HG02678 (cell line): Measurements from ENCODE around the gene SIM2.

ENCODE experiments used
- ATAC-seq: cut with Tn5 transposase; IDR thresholded peaks from one replicate; pipeline ENCODE4 v1.9.1; 2021; ENCODE audit warnings: mild to moderate bottlenecking, moderate library complexity; ENCODE audit not compliant: unreplicated experiment

Gene SIM2

GRCh38 chr21:36762642-36763041 is 63.7 kb downstream of the SIM2 start:
- ATAC-seq: no peak

DNA sequence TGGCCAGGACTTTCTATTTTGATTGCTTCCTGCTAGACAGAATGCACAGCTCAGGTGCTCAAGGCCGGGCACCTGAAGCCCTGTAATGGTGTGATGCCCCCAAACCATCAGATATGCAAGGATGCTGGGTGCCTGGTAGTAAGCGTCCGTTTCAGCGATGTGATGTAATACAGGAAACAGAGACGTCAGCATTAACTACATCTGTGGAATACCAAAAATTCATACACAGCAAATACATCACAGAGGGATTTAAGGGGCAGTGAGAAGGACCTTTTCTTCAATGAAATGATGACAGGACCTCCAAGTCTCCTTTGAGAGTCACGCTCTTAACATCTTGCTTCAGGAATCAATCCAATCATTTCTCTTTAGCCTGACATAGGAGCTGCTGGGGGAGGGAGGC is 64.4 kb downstream of the SIM2 start:
- no peak for ATAC-seq

DNA sequence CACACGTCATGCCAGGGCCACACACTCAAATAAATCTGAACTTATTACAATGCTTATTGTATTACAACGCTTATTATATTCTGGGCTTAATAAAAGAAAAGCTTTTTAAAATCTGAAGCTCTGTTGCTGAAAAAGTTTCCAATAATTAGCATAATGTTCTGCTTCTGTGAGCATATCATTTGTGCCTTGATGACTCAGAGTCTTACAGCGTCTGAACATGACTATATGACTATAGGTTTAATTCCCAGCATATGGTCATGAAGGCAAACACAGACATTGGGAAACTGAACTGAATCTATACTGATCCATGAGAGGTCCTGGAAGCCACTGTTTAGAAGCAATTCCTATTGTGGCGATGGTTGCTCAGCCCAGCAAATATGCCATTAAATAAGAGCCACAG is 66.3 kb downstream of the SIM2 start:
- ATAC-seq: no peak

DNA sequence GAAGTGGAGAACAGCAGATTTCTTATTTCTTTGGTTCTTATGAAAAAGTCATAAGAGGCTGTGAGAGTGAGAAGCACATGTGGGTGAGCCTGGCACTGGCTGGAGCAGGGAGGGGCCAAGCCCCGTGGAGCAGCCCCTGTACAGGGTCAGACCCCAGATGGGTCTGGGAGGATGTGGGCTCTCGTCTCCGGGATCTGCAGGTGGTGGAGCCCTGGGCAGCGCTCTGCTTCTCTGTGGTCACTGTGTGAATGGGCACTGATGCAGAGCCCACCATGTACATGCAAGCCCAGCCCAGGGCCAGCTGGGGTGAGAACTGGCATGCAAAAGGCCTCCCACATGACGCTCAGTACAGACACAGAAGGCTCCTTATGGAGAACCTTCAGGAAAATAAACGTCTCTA is 67.6 kb downstream of the SIM2 start:
- ATAC-seq: no peak

DNA sequence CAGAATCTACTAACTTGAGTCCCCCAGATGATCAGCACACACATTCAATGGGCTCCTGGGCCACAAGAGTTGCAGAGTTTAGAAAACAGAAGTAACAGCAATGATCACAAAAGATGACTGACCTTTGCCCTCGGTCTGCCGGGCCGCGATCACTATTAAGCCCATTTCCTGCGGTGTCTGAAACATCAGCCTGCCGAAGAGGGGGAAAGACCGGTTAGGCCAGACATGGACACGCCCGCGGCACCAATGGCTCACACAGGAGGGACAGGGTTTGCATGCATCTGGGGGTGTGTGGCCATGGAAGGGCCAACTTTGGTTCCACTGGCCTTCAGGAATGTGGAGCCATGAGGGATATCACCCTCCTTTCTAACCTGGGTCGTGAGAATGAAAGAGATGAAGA is 68.2 kb downstream of the SIM2 start:
- ATAC-seq: no peak

DNA sequence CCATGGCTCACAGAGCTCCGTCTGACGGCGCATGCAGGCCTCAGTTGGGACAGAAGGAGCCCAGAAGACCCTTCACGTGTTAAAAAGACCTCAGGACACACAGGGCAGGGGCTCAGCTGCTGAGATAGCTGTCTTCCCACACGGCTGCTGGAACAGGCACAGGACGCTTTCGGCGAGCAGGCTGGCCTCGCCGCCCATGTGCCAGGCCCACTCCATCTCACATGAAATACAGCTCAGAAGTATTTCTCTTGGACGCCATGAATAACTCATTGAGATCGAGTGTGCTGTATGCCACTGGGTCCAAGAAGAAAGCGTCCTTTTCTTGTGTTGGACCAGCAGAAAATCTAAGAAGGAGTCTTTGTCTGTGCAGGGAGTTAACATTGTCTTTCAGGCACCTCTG is 69.6 kb downstream of the SIM2 start:
- no peak for ATAC-seq

DNA sequence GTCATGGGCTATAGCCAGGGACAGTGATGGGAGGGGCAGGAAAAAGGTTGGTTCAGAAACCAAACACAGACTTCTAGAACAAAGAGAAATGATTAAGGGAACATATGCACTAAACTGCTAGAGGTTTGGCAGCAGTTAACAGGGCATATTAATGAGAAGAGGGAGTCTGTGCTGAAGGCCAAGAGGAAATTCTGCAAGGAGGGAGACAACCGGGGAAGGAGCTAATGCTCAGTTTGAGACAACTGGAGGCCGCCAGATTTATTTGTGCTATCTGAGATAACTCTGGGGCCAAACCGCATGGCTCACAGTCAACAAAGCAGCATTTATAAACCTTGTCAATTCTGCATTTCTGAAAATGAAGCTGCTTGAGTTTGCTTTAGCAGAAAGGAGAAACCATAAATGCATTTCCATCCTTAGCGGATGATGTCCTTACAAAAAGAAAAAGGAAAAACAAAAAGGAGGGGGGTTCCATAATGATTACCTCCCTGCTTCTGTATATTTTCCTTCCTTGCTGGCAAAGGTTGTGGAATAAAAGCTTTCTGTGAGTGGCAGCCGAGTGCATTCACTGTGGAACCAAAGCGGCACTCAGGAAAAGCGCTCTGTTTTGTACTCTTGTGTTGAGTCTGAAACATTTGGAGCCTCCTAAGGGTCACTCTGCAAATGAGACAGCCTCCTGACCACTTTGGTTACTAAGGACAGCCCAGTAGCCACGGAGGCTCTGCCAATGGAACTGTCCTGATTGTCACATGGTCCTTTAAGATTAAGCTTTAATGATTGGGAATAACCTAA is 70.3 kb downstream of the SIM2 start:
- ATAC-seq: no peak

DNA sequence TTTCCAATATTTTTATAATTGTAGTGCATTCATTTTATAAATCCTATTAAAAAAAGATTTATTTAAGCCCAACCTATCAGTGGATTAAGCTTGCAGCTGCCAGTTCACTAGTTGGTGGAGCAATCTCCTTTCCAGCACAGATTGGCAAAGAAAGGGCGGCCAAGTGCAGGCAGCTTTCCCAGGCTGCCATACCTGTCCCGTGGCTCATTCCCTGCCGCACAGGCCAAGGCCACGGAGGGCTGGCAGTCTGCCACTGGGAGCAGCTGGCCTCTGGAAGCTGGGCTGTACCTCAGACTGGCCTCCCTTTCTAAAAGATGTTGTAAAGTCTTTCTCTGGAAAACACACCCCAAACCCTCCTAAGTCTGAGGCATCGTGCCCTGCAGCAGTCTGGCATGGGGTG is 74.2 kb downstream of the SIM2 start:
- no peak for ATAC-seq

GRCh38 chr21:36773995-36774394 is 75.1 kb downstream of the SIM2 start:
- ATAC-seq: no peak

GRCh38 chr21:36776981-36777617 is 78.2 kb downstream of the SIM2 start:
- ATAC-seq: no peak

- ATAC-seq: no peak
These were observed 81.9 kb downstream of the SIM2 start for GRCh38 chr21:36780861-36781260.

- ATAC-seq: no peak
These were observed 84.9 kb downstream of the SIM2 start for GRCh38 chr21:36783612-36784374.

- ATAC-seq: no peak
These were observed 86.0 kb downstream of the SIM2 start for GRCh38 chr21:36784947-36785346.

GRCh38 chr21:36785615-36786014 is 86.7 kb downstream of the SIM2 start:
- ATAC-seq: no peak

DNA sequence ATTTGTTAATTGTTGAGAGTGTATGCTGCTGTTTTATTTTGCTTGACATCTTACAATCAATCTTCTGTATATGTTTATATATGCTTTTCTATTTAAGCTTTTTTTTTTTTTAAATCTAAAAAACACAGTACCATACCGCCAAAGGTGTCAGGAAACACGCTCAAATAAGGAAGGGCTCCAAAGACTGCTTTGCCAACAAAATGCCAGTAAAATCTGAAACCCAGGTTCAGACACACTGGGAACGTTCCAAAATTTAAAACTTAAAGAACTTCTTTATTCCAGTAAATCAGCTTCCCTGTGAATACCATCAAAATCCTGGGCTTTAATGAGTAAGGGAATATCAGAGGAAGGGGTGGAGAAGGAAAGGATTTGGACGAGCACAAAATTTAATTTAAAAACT is 87.3 kb downstream of the SIM2 start:
- ATAC-seq: no peak

DNA sequence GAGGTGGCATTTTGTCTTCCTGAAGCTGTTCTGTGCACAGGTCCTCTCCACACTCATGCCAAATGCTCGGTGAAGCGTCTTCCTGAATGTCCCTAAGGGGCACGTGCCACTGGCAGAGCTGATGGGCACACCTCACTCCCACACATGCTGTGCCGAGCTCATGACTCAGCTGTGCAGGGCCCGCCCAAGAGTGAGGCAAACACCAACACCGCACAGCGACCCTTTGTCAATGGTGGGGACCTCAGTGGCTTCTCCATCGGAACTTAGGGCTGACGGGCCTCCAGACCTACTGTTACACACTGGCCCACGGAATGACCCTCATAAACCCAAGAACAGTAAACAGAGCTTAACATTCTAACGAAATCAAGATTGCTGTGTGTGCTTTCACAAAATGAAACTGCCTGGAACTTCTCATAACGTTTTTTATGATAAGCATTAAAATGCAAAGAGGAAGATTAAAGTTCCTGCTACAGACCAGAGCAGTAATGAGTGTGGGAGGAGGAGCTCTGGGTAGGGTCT is 89.3 kb downstream of the SIM2 start:
- no peak for ATAC-seq

- ATAC-seq: no peak
These were observed 91.7 kb downstream of the SIM2 start for GRCh38 chr21:36790616-36791015.

- no peak for ATAC-seq
These were observed 92.3 kb downstream of the SIM2 start for GRCh38 chr21:36791180-36791579.

DNA sequence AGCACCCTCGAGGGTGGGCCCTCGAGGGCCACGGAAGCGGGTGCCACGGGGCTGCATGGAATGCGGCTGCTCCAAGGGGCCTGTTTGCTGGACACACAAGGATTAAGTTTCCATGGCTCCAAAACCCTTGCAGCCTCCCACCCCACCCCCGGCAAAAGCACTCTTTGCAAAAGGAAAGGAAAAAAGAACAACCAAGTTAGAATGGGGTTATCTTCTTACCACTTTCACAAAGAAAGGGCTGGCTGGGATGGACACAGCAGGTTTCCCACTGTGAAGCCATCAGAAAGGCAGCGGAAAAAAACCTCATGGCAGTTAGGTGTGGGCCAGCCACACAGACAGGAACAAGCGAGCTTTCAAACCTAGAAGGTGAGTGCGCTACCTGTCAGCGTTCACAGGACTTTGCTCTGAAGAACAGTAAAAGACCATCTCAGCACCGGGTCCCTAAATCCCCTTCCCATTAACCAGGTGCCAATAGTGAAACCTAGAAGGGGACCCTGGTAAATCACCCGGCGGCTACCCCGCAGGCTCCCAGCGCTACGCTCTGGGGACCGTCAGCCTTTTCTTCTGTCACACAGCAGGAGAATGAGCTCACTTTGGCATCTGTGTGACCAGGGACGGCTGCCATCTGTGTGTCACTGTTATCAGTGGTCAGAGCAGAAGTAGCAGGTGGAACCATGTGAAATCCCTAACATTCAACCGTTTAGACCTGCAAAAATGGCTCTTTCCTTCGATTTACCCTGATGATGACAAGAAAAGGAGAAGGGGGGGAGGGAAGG is 93.0 kb downstream of the SIM2 start:
- no peak for ATAC-seq

DNA sequence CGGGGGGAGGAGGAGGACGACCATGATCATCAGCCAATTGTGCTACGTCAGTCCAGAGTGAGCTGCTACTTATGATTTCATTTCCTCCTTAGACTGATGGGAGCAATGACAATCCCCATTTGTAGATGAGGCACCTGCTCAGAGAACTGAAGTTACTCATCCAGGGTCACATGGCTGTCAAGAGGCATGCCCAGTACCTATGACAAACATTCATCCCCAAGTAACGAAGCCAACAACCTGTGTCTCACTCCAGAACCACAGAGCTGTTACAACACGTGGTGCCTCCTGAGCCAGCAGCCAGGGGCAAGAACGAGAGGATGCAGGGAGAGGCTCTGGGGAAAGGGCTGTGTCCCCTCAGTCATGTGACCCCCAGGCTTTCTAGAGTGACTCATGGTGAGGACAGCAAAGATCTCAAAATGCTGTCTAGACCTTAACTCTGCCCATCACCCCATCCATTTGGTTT is 93.6 kb downstream of the SIM2 start:
- no peak for ATAC-seq

DNA sequence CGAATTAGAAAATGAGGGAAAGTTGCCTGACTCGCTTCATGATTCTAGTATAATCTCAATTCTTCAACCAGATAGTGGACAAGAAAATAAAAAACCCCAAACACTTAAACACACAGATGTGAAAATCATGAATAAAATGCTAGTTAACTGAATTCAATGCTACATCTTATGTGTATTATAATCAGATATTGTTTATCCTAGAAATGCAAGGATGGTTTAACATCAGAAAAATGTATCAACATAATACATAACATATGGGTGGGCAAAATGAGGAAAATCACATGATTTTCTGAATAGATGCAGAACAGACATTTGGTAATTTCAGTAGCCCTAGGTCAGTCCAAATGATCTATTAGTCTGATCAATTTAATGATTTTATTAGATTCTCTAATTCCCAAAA is 97.2 kb downstream of the SIM2 start:
- ATAC-seq: no peak
